Fibroblast of the aortic adventitia (primary cell): ENCODE results near the gene PAM. TPM values are rescaled to one million over a fixed set of nuclear protein-coding genes. Genes with fewer than 3 reads are reported as not detected.
"Not testable (repeated sequence)": the region's sequence is repeated elsewhere in the genome, so short reads cannot be mapped to it uniquely, and the experiment has no call there.

Source experiments
- DNase-seq: peaks from one replicate; pipeline ENCODE4 v3.0.0-alpha.2; 2010; ENCODE audit warnings: low read depth
- H3K4me3 ChIP-seq: 2 replicates; pipeline ENCODE4 v1.5.1; 2011; ENCODE audit warnings: low read depth, mild to moderate bottlenecking, control low read depth, low read length, moderate library complexity
- CTCF ChIP-seq: IDR thresholded peaks from 2 replicates; pipeline ENCODE4 v1.5.1; 2011; ENCODE audit warnings: mild to moderate bottlenecking, low read length, control low read depth, inconsistent platforms; ENCODE audit not compliant: insufficient read depth
- total RNA-seq: library from RNA; depleted of rRNA; stranded (reverse); fragments of >200 nt; gene quantifications from 2 replicates; pipeline ENCODE4 v1.2.3, GENCODE V29; 2012; ENCODE audit warnings: low replicate concordance

The PAM gene
- total RNA-seq, 1 donor = 528 TPM

GRCh38 chr5:102750151-102750834 is 4.8 kb upstream of the PAM start:
- H3K4me3 ChIP-seq = no peak overlapping the region
- TF ChIP-seq CTCF = no peak
- DNase-seq = no peak

- DNase-seq, H3K4me3 ChIP-seq: not testable (repeated sequence)
Measured at GRCh38 chr5:102751903-102752376, 3.2 kb upstream of the PAM start.

GRCh38 chr5:102753889-102754766 is 977 bp upstream of the PAM start:
- TF ChIP-seq CTCF = no peak
- peak overlapping the region; percentile 98 for H3K4me3 ChIP-seq
- DNase-seq = no peak

- peak overlapping the region; percentile 98 for H3K4me3 ChIP-seq
- TF ChIP-seq CTCF = no peak
- DNase-seq = peak; percentile 66
Measured at GRCh38 chr5:102755686-102756371, 724 bp downstream of the PAM start.

- DNase-seq = peak; percentile 61
- no peak overlapping the region for H3K4me3 ChIP-seq
- no peak for TF ChIP-seq CTCF
Measured at GRCh38 chr5:102758576-102758975, 3.5 kb downstream of the PAM start.

- no peak for DNase-seq
- TF ChIP-seq CTCF = no peak
- no peak overlapping the region for H3K4me3 ChIP-seq
Measured at GRCh38 chr5:102759289-102759688, 4.2 kb downstream of the PAM start.

- no peak overlapping the region for H3K4me3 ChIP-seq
- TF ChIP-seq CTCF = no peak
- no peak for DNase-seq
Measured at GRCh38 chr5:102759700-102760099, 4.6 kb downstream of the PAM start.
